Fibroblast of skin of abdomen (primary cell): ENCODE measurements around the gene LRRC55.
"Not testable (repeated sequence)": the region's sequence is repeated elsewhere in the genome, so short reads cannot be mapped to it uniquely, and the experiment has no call there.

Experiments
- DNase-seq: peaks from one replicate; pipeline ENCODE4 v3.0.0-alpha.2; 2013

Gene LRRC55

GRCh38 chr11:57162179-57162898, 19.4 kb upstream of the LRRC55 start:
- DNase-seq, result no peak

- DNase-seq, result no peak
Measured at GRCh38 chr11:57163160-57163868, 18.4 kb upstream of the LRRC55 start.

- DNase-seq, result no peak
Measured at GRCh38 chr11:57164317-57164716, 17.4 kb upstream of the LRRC55 start.

GRCh38 chr11:57167125-57167846, 14.5 kb upstream of the LRRC55 start:
- DNase-seq, result no peak

DNA sequence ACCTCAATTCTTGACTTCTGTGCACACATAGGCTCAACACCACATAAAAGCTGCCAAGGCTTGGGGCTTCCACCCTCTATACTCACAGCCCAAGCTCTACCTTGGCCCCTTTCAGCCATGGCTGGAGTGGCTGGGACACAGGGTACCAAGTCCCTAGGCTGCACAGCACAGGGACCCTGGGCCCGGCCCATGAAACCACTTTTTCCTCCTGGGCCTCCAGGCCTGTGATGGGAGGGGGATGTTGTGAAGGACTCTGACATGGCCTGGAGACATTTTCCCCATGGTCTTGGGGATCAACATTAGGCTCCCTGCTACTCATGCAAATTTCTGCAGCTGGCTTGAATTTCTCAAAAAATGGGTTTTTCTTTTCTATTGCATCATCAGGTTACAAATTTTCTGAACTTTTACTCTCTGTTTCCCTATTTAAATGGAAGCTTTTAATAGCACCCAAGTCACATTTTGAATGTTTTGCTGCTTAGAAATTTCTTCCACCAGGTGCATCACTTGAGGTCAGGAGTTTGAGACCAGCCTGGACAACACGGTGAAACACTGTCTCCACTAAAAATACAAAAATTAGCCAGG, 11.9 kb upstream of the LRRC55 start:
- not testable (repeated sequence) for DNase-seq

- no peak for DNase-seq
Measured at GRCh38 chr11:57172031-57172430, 9.7 kb upstream of the LRRC55 start.

DNA sequence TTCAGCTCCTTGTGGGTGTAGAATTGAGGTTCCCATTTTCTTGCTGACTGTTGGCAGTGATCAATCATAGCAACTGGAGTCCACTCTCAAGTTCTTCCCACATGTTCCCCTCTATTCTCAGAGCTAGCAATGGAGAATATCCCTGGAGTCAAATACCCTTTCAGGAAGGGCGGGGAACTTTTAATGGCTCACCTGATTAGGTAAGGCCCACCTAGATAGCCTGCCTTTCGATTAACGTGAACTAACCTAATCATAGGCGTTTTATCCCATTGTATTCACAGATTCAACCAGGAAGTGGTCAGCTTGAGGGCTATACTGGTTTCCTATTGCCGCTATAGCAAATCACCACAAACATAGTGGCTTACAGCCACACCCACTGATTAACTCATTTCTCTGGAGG, 7.1 kb upstream of the LRRC55 start:
- DNase-seq, result no peak

DNA sequence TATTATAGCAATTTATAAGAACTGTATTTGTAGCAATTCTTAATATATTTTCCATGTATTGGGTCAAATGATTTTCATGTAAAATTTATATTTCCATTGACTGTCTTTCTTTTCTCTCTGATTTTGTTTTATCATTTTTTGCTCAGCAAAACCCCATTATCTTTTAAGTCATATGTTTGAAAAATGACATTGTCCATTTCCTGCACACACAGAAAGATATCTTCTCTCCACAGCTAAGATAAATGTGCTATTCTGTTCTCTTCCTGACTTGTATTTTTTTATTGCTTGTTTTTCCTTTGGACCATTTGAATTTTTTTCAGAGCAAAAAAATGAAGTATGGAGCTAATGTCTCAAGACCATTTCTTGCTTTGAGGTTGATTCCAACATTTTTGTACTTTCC, 6.3 kb upstream of the LRRC55 start:
- DNase-seq, result no peak

DNA sequence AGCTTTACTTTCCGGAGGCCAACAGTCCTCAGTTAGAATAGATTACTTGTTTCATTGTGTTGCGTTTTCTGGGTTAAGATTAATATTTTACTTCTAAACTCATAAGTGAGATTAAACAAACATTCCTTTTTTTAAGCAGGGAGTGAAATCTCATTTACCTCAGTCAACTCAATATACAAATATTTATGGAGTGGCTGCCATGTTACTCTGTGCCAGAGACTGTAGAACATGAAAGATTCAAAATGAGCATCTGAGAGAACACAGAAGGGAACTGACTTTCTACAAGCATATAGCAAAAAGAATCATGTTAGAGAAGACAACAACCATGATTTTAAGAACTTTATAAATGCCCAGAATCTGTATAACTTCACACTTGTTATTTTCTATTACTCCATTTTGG, 3.4 kb upstream of the LRRC55 start:
- DNase-seq, result no peak

DNA sequence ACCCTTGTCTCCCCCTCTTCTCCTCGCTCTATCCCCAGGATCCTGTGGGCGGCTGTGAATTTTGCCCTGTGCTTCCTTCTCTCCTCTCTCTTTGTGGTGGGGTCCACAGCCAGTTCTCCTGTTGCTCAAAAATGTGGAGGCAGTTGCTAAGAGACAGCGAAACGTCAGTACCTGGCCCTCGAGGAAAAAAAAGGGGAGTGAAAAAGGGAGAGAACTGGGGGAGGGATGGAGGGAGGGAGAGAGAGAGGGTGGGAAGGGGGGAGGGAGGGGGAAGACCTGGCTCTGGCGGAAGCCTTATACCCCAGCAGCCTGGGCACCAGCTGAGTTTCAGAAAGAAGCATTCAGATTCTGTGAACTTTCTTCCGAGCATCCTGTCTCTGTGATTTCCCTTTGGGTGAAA, 2.1 kb upstream of the LRRC55 start:
- DNase-seq, result no peak

- no peak for DNase-seq
Measured at GRCh38 chr11:57180081-57180561, 1.6 kb upstream of the LRRC55 start.

GRCh38 chr11:57180964-57181363, 789 bp upstream of the LRRC55 start:
- DNase-seq, result no peak

GRCh38 chr11:57182896-57183295, 1.1 kb downstream of the LRRC55 start:
- DNase-seq, result no peak

DNA sequence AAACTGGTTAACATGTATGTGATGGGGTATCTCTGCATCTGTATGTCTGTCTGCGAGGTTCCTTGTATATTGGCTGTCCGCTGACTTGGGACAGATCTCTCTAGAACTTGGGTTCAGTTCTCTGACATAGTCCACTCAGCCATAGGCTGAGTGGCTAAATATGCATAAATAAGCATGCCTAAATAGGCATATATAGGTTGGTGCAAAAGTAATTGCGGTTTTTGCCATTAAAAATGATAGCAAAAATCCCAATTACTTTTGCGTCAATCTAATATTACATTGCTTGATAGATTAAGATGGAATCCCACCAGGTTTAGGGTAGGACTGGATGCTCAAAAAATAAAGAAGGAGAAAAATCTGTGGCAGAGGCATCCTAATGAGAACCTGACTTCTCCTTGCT, 8.8 kb downstream of the LRRC55 start:
- DNase-seq, result no peak

DNA sequence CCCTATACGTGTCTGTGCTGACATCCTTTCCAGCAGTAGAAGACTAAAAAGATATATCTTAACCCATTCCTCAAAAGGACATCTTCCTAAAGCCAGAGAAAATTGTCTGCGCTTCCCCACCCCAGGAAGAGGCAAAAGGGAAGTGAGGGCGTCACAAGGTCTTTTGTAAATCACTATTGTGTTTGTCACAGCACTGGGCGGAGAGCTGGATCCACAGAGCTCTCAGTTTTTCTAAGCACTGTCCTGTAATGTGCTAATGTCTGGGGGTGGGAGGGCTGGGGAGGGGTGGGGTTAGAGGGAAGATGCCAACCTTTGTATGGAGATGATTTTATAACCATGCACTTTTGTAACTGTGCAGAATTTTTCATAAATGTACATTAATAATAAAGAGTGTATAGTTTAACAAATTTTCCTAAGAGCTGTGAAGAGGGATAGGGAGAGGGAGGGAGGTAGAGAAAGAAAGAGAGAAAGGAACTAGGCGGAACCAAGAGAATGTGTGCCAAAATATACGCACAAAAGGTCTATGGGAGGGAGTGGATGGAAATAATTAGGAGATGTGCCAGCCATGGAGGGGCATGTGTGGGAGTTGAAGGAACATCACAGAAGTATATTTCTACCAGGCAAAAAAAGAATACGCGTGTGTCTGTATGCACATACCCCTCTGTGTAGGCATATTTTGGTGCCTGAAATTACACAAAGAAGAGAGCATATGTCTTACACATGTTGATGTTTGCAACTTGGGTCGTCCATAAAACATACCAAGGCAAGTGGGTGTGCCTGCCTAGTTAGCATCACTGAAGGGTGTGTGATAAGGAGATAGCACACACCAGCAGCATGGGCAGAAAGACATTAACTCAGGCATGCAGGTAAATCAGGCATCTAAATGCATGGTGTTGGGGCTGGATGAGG, 9.8 kb downstream of the LRRC55 start:
- DNase-seq, result no peak

- no peak for DNase-seq
Measured at GRCh38 chr11:57192316-57192715, 10.6 kb downstream of the LRRC55 start.

DNA sequence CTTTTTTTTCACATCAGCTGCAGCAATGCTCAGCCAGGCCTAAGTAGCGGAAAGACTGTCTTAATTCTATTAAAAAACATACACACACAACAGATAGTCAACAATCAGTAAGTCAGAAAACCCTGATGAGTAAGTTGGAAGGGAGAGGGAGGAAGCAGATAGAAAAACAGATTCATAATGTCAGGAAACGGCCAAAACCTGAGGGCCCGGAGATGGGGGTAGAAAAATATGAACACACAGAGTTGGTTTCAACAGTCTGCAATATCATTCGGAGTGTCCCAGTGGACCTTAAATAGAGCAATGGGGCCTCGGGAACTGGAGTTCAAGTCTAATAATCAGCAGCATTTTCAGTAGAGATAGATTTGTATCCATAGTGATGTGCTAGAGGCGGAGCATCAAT, 14.8 kb downstream of the LRRC55 start:
- DNase-seq, result no peak

GRCh38 chr11:57197762-57198161, 16.0 kb downstream of the LRRC55 start:
- DNase-seq, result no peak

DNA sequence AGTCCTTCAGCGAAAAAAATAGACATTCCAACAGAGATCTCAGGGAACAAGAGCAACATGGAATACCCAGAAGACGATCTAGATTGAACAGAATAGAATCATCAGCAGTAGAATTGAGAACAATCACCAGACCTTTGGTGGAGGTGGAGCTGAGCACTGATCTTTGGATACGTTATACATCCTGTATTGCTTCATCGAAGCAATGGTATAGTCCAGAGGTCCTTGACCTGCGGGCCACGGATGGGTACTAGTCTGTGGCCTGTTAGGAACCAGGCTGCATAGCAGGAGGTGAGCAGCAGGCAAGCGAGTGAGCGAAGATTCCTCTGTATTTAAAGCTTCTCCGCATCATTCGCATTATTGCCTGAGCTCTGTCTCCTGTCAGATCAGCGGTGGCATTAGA, 17.6 kb downstream of the LRRC55 start:
- no peak for DNase-seq

GRCh38 chr11:57200917-57201316, 19.2 kb downstream of the LRRC55 start:
- DNase-seq, result no peak

GRCh38 chr11:57202281-57202680, 20.5 kb downstream of the LRRC55 start:
- no peak for DNase-seq

DNA sequence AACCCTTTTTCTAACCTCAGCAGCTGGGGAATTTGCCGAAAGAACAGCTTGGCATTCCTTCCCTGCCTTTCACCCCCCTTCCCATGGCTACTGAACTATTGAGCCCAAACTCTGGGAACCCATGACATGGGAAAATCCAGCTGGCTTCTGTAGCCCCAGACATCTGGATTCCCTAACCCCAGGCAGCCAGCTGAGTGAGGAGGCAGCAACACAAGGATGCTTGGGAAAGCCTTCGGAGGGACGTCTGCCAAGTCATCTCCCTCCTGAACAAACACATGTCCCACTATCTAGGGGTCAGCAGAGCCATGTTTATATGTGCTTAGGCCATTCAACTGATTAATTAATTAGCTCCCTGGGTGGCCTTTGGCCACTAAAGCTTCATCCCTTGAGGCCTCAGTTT, 21.6 kb downstream of the LRRC55 start:
- peak; percentile 18 for DNase-seq
